Ramos (cell line): ENCODE results near the gene SUN5.

Experiments used
- in situ Hi-C: fragments of 300-500 bp; cut with MboI; formaldehyde crosslinking; loops from one replicate; pipeline ENCODE4 v1.14.3; 2022; ENCODE audit warnings: low sequenced_read_pairs; ENCODE audit not compliant: unreplicated experiment

The SUN5 gene

DNA sequence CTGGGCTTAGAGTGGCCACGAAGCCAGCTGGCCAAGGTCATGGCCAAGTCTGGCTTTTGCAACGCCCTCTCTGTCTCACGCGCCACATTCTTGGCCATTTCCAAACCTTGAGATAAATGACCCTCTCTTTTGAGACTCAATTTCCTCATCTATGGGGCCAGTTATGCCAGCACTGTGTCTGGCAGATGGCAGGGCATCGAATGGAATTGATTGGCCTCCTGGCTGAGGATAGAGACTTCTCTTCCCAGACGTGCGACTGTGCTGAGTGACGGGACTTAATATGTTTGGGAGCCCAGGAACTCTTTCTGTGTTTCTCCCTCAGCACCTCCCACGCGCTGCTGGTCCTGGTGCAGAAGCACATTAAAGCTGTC, 10.9 kb upstream of the SUN5 start:
- in situ Hi-C loops, result no loop called here

DNA sequence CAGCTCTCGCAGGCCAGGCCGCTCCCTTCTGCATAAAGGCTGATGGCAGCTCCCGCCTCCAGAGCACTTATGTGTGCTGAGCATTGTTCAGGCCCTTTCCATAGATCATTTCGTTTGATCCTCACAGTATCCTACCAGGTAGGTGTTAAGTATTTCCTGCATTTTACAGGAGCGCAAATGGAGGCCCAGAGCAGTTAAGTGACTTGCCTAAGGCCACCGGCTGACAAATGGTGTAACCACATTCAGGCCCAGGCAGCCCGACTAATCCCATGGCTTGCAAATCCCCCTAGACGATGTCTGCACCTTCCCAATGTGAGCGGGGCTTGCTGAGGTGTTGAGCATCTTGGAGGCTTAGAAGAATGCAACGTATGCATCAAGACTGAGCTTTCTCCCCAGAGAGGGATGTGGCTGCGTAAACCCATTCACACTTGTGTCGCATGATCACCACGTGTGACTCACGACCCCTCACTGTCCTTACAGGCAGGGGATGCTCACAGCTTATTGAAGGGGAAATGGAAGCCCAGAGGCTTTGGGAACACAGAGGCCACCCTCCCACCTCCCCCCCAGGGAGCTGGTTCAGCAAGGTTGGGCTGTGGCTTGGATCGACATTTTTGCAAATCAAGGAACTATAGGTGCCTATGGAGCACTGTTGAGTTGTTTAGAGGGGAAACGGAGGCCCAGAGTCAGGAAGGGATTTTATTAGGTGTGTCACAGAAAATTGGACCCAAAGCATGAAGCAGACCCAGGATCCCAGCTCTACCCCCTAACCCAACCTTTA, 10.3 kb upstream of the SUN5 start:
- in situ Hi-C loops, result no loop called here

GRCh38 chr20:33013701-33014326, 9.6 kb upstream of the SUN5 start:
- in situ Hi-C loops, result no loop called here

- in situ Hi-C loops, result no loop called here
Measured at GRCh38 chr20:33012327-33013189, 8.3 kb upstream of the SUN5 start.

GRCh38 chr20:33010674-33011449, 6.6 kb upstream of the SUN5 start:
- in situ Hi-C loops, result no loop called here

- in situ Hi-C loops, result no loop called here
Measured at GRCh38 chr20:33010133-33010504, 5.9 kb upstream of the SUN5 start.

DNA sequence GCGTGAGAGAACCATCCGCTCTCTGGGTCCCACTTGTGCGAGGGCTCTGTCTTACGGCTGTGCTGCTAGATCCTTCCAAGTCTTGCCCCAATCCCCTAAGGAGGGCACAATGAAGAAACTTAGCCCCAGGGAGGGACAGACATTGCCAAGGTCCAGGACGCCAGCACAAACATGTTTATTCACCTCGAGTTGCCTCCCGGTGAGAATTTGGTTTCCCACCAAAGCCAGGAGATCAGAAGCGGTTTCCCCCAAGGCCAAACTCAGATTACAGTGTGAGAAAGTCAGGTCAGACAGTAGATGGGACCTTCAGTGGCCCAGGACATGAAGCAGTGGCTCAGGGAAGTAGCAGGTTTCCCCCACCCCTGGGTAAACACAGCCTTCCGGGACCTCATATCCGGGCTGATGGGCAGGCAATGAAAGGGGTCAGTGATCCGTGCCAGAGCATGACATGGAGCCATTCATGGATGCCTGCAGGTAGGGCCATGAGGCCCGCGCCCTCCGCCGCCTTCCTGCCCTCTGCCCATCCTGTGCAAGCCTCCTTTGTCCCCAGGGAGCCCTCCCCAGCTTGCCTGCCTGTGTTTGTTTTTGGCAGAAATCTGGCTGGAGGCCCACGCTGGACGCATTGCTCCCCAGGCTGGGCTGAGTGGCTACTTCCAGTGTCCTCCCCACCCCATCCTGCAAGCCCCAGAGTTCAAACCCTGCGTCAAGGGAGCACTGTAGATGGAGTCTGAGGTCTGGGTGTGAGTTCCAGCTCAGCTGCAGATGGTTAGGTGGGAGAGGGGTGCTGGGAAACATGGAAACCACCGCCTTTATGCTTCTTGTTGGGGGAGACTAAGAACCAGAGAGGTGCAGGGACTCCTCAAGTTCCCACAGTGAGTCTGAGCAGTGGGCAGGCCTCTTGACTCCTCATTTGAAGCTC, 5.2 kb upstream of the SUN5 start:
- in situ Hi-C loops, result no loop called here

- in situ Hi-C loops, result no loop called here
Measured at GRCh38 chr20:33008336-33009213, 4.3 kb upstream of the SUN5 start.

DNA sequence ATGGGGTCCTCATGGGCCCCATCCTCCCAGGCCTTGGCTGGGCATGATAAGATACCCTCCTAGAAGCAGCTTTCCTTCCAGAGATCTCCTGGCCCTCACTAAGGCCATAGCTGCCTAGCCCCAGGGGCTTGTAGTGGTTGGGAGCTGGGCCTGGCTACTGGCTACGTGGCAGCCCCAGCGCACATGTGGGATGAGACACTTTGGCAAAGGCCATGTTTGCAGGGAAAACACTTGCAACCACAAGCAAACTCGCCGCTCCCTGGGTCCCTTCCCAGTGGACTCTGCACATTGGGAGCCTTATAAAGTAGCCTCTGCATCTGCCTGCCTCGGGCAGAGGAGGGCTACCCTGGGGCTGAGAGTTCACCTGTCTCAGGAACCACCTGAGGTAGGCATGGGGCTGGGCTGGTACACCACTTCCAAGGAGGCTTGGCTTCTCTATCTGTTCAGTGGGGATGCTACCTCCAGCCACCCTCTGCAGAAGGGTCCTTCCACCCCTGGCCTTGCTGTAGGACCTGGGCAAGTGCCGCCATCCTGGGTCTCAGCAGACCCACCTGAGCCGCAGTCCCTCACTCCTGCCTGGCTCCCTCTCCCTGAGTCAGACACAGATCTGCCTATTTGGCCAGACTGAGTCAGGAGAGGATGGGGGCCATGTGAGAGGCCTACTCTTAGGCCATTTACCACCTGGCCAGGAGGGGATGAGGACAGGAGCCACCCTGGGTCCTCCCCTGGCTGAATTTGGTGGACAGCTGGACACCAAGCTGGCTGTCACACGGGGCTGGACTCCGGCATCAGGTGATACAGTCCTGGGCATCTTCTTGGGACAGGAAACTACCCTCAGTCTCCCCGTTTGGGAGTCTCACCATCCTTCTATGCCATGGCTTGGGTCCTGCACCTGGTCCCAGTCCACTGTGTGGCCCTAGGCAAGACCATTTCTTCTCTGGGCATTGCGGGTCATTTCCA, 3.4 kb upstream of the SUN5 start, which contains the start of gene BPIFB2:
TSS of gene BPIFB2 (plus strand) at position 329 of the 960 bp plus-strand sequence. CDS start 871 bp downstream, outside the sequence.
- in situ Hi-C loops, result no loop called here

- in situ Hi-C loops, result no loop called here
Measured at GRCh38 chr20:33006776-33007375, 2.6 kb upstream of the SUN5 start.

DNA sequence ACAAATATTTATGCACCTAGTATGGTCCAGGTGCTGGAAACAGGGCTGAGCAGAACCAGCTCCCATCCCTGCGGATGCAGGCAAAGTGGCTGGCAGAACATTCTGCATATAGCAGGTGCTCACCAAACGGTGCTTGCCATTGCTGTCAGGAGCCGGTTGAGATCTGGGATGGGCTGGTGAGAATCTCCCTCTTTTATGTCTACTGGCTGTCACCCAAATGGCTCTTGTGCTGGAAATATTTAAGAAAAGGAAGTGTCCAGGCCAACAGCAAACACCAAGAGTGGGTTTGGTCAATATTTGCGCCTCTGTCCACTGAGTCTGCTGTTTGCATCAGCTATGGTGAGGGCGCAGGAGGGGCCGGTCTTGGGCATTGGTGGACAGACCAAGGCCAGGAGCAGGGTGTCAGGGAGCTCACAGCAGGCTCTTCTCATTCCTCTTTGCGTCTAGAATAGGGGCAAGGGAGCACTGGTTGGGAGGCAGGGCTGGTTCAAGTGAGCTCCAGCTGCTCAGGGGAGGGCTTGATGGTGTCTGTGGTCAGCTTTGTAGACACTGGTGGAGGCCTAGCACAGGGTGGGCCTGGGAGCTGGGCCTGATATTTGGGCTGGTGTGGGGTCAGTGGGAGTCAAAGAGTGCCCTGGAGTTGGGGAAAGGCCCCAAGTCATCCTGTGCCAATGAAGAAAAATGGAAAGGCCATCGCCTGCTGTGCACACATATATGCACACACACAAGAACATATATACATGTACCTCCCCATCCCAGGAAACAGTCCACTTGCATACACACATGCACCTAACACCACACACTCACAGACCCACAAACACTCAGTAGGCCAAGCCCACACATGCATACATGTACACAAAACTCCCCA, 1.9 kb upstream of the SUN5 start:
- in situ Hi-C loops, result no loop called here

- in situ Hi-C loops, result no loop called here
Measured at GRCh38 chr20:33005132-33005566, 916 bp upstream of the SUN5 start.

DNA sequence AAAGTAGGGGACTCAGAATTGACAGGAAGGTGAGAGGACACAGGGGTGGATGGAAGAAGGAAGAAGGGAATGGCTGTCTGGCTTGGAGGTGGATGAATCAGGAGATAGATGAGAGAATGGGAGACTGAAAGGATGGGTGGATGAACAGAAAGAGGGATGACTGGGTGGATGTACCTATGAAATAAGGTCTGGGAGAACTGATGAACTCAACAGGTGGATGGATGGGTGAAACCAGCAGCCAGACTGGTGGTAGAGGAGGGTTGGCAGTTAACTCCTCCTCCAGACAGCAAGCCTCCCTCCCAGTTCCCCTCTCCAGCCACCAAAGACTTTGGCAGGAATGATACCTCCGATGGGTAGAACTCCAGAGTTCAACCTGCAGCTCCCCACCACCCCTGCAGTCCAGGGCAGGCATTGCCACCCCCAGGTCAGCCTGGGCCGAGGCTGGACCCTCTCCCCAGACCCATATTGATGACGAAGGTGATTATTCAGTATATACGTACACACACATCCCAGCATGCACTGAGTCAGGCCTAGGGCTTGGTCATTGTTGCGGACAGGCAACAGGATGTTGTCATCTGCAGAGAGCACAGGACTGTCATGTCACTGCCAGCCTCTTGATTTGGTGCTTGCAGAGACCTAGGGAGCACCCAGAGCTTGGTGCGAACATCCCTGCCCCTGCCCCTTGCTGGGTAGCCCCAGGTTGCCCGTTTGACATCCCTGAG, 2.0 kb downstream of the SUN5 start:
- in situ Hi-C loops, result no loop called here

- in situ Hi-C loops, result no loop called here
Measured at GRCh38 chr20:33000802-33001466, 3.3 kb downstream of the SUN5 start.
